ENCODE data around the gene SERGEF. TPM values are rescaled to one million over a fixed set of nuclear protein-coding genes. Genes with fewer than 3 reads are reported as not detected.

SERGEF gene
- total and polyA plus RNA-seq, 7 donors = 24.0 to 50.4 (median 30.7) TPM

GRCh38 chr11:17927681-17928343 lies 85.0 kb downstream of the SERGEF start:
- no peak for TF ChIP-seq EP300 (IDR thresholded peaks at IDR 0.05)
- peak in 3 of 4 donors; percentile 6 to 45 (median 17) for TF ChIP-seq POLR2AphosphoS5 (IDR thresholded peaks at IDR 0.05)
- no peak for TF ChIP-seq CTCF (IDR thresholded peaks at IDR 0.05)
- no peak for DNase-seq
- WGBS, 2 donors = 71 to 86% methylated on average over 3 of the region's 3 CpGs
- H3K4me1 ChIP-seq = peaks cover 0 to 7% (median 0%) of the 10 kb centered on the region in 4 donors
- intact Hi-C loops (cut with DNase I) = loop anchor here (2.0 kb wide), 1 partner anchor 13 kb away; no protein-coding TSS in a partner anchor
- H3K36me3 ChIP-seq = peaks cover 0 to 10% (median 0%) of the 10 kb centered on the region in 4 donors
- H3K27ac ChIP-seq = no peak overlapping the region
- H3K27me3 ChIP-seq = no peaks in the 10 kb centered on the region
- no peaks in the 10 kb centered on the region for H3K9me3 ChIP-seq
- no peak overlapping the region for H3K4me3 ChIP-seq

GRCh38 chr11:17927041-17927440 lies 85.8 kb downstream of the SERGEF start:
- no peak for DNase-seq
- intact Hi-C loops (cut with DNase I) = loop anchor here (2.0 kb wide), 1 partner anchor 14 kb away; no protein-coding TSS in a partner anchor
- Histone ChIP-seq H3K27ac (no peak overlapping the region), H3K36me3 (peaks cover 0 to 2% (median 0%) of the 10 kb centered on the region in 4 donors), H3K9me3 (no peaks in the 10 kb centered on the region), H3K4me3 (no peak overlapping the region), H3K27me3 (no peaks in the 10 kb centered on the region), H3K4me1 (peaks cover 0 to 7% (median 0%) of the 10 kb centered on the region in 4 donors)
- TF ChIP-seq EP300 (IDR thresholded peaks at IDR 0.05) (no peak), POLR2A (IDR thresholded peaks at IDR 0.05) (no peak), POLR2AphosphoS5 (IDR thresholded peaks at IDR 0.05) (no peak), CTCF (IDR thresholded peaks at IDR 0.05) (no peak)
- 89 to 94% methylated on average over 3 of the region's 3 CpGs for WGBS, 2 donors

- intact Hi-C loops (cut with DNase I) = no loop called here
- no peaks in the 10 kb centered on the region for H3K27me3 ChIP-seq
- DNase-seq = no peak
- TF ChIP-seq EP300 (IDR thresholded peaks at IDR 0.05) (no peak), POLR2AphosphoS5 (IDR thresholded peaks at IDR 0.05) (no peak), CTCF (IDR thresholded peaks at IDR 0.05) (no peak), POLR2A (IDR thresholded peaks at IDR 0.05) (no peak)
- H3K9me3 ChIP-seq = no peaks in the 10 kb centered on the region
- H3K4me1 ChIP-seq = peaks cover 0 to 7% (median 0%) of the 10 kb centered on the region in 4 donors
- WGBS, 2 donors = 93 to 96% methylated on average over 3 of the region's 3 CpGs
- no peak overlapping the region for H3K4me3 ChIP-seq
- no peak overlapping the region for H3K27ac ChIP-seq
- H3K36me3 ChIP-seq = no peaks in the 10 kb centered on the region
Observed at GRCh38 chr11:17924713-17925112, 88.1 kb downstream of the SERGEF start.

- intact Hi-C loops (cut with DNase I) = no loop called here
- peaks cover 0 to 7% (median 0%) of the 10 kb centered on the region in 4 donors for H3K4me1 ChIP-seq
- H3K27ac ChIP-seq = no peak overlapping the region
- H3K27me3 ChIP-seq = no peaks in the 10 kb centered on the region
- H3K4me3 ChIP-seq = no peak overlapping the region
- peaks cover 0 to 8% (median 0%) of the 10 kb centered on the region in 4 donors for H3K36me3 ChIP-seq
- no peak for DNase-seq
- no peaks in the 10 kb centered on the region for H3K9me3 ChIP-seq
- TF ChIP-seq POLR2AphosphoS5 (IDR thresholded peaks at IDR 0.05) (no peak), CTCF (IDR thresholded peaks at IDR 0.05) (no peak), POLR2A (IDR thresholded peaks at IDR 0.05) (no peak), EP300 (IDR thresholded peaks at IDR 0.05) (no peak)
- WGBS, 2 donors = 90 to 96% methylated on average over 3 of the region's 3 CpGs
Observed at GRCh38 chr11:17923217-17923616, 89.6 kb downstream of the SERGEF start.
